ENCODE measurements around the gene UBE2L6.
"Not testable (repeated sequence)": the region's sequence is repeated elsewhere in the genome, so short reads cannot be mapped to it uniquely, and the experiment has no call there.

UBE2L6 gene

GRCh38 chr11:57566005-57566904, 1.2 kb downstream of the UBE2L6 start:
- DNase-seq: peak; percentile 75

DNA sequence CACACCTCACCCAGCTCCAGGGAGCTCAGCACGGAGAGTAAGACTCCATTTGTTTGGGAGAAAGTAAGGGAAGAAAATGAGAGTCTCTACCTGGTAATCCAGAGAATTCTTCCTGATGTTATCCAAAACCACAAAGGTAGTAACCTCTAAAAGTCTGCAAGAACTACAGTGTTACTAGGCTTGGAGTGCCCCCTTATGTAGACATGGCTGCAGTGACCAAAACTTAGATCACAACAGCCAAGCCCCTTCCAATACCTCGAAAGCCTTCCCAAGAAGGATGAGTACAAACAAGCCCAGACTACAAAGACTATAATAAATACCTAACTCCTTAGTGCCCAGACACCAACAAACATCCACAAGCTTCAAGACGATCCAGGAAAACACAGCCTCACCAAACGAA, 4.9 kb downstream of the UBE2L6 start:
- DNase-seq: no peak

DNA sequence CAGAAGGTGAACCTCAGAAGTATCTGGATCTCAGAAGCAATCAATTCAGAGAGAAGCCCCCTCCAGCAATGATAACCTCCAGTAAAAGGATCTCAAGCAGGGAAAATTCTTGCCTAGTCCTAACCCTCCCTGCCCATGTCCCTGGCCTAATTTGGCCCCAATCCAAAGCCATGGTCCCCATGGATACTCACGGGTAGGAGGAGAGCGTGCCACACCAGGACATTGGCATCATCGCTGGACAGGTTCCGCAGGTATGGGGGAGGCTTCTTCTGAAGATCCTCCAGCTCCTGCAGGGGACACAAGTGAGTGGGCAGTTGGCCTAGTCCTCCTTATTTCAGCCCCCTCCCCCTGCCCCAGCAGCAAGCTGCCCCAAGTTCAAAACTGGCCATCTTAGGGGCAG, 7.3 kb downstream of the UBE2L6 start:
- DNase-seq: no peak

- no peak for DNase-seq
These were observed 11.4 kb downstream of the UBE2L6 start for GRCh38 chr11:57556041-57556440.

GRCh38 chr11:57555393-57555792, 12.1 kb downstream of the UBE2L6 start:
- no peak for DNase-seq

DNA sequence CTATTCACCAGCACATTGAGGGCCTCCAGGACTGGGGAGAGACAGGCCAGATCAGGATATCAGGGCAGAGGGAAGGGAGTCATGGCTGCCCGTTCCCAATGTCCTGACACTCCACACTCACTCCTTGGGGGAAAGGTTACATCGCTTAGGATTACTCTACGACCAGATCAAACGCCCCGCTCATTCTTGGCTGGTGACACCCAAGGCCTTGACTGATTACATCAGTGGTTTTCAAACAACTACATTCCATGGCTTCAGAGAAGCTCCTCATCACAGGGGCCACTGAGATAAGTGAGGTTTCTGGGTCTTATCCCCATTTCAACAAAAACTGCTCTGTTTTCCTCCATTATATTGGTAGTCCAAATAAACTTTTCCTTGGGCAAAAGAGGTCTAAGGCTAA, 15.0 kb downstream of the UBE2L6 start:
- peak; percentile 35 for DNase-seq

GRCh38 chr11:57551941-57552340, 15.5 kb downstream of the UBE2L6 start:
- DNase-seq: no peak

DNA sequence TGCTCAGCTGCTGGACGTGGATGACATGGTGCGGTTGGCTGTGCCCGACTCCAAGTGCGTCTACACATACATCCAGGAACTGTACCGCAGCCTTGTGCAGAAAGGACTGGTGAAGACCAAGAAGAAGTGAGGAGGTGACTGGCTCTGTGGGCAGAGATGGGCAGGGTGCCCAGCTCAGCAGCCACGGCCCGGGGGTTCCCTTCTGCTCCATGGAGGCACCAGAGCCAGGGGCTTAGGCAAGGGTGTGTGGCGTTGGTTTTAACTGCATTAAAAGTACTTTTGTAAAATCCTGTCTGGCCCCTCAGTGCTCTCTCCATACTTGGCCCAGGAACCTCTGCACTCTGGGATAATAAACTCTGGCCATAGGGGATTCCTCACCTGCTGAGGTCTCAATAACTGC, 17.5 kb downstream of the UBE2L6 start:
- DNase-seq: no peak

DNA sequence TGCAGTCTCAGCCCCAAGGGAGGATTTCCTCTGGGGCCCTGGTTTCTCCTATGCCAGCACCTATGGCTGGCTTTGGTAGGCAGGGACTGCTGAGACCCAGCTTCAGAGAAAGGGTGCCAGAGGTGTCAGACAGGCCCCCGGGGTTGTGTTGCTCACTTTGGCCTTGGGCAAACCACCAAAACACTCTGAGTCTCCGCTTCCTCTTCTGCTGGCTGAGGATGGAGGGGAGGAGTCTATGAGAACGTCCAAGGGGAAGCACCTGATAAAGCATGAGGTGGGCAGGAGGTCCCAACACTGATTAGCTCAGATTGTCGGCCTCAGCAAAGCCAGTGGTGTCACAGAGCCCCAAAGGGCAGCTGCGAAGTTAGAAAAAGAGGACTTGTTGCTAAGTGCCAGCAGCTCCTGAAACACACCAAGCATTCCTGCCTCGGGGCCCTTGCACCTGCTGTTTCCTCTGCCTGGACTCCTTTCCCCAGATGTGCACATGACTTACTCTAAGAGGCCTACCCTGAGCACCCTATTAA, 19.6 kb downstream of the UBE2L6 start:
- peak; percentile 47 for DNase-seq

DNA sequence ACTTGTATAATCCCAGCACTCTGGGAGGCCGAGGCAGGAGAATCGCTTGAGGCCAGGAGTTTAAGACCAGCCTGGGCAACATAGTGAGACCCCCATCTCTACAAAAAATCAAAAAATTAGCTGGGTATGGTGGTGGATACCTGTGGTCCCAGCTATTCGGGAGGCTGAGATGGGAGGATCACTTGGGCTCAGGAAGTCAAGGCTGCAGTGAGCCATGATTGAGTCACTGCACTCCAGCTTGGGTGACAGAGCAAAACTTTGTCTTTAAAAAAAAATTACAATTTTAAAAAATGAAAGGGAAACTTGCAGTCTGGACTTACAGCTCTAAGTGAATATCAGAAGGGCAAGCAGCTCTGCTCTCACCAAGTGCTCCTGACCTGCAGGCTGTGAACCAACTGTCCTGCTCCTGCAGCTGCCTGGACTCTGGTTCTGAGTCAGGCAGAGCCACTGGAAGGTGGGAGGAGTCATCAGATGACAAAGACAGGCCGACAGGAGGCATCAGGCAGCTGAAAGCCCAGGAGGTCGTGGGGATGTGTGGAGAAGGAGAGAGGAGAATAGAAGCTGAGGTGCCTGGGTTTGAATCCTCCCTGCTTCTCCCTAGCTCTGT, 20.5 kb downstream of the UBE2L6 start:
- DNase-seq: peak; percentile 39

DNA sequence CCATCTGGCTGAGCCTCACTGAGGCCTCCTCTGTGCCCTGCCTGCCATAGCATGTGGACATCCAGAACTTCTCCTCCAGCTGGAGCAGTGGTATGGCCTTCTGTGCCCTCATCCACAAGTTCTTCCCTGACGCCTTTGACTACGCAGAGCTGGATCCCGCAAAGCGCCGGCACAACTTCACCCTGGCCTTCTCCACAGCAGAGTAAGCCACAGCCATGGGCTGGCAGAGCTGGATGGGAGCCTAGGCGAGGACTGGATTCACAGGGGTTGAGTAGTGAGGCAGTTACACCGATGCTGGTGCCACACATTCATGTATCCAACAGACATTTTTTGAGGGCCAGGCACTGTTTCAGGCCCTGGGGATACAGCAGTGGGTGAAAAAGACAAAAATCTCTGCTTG, 21.0 kb downstream of the UBE2L6 start:
- no peak for DNase-seq

- no peak for DNase-seq
These were observed 21.6 kb downstream of the UBE2L6 start for GRCh38 chr11:57545883-57546282.

- no peak for DNase-seq
These were observed 22.9 kb downstream of the UBE2L6 start for GRCh38 chr11:57544566-57544965.

DNA sequence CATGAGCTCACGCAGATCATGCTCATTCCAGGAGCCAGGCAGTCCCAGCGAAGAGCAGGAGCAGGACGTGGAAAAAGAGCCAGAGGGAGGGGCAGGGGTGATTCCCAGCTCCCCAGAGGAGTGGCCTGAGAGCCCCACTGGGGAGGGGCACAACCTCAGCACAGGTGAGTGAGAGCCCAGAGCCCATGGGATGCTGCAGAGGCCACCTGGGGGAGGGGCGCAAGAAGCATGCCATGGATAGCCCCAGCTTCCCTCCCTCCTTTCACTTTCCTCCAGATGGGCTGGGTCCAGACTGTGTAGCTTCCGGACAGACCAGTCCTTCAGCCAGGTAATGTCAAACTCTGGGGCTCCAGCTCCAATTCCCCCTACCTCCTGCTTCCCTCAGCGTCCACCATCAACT, 23.9 kb downstream of the UBE2L6 start:
- DNase-seq: no peak

DNA sequence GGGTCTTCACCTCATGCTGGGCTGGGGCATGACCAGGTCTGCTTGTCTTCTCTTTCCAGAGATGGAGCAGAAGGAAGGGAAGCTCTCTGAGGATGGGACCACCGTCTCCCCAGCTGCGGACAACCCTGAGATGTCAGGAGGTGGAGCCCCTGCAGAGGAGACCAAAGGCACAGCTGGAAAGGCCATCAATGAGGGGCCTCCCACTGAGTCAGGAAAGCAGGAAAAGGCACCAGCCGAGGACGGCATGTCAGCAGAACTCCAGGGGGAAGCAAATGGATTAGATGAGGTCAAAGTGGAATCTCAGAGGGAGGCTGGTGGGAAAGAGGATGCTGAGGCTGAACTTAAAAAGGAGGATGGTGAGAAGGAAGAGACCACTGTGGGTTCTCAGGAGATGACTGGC, 24.9 kb downstream of the UBE2L6 start:
- no peak for DNase-seq

DNA sequence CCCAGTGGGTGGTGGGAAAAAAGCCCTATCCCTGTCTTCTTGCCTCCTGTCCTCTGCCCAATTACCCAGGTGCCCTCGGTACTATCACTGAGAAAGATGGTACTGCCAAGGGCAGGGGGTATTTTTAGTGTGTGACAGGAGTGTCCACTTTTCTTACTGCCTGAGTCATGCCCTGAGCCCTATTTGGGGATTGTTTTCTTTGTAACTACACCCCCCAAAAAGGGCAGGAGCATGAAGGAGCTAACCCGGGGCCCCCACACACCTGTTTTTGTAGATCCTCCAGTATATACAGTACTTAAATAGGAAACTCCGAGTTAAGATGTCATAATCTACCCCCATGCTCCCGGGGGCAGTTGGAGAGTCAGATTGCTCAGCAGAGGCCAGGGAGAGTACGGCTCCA, 26.3 kb downstream of the UBE2L6 start:
- no peak for DNase-seq

- no peak for DNase-seq
These were observed 28.1 kb downstream of the UBE2L6 start for GRCh38 chr11:57539342-57539741.

GRCh38 chr11:57536947-57537619, 30.4 kb downstream of the UBE2L6 start, which contains the start of gene SMTNL1:
SMTNL1 (plus strand) TSS chr11:57537595; CDS start chr11:57542643, 5,048 bp downstream.
- DNase-seq: no peak

DNA sequence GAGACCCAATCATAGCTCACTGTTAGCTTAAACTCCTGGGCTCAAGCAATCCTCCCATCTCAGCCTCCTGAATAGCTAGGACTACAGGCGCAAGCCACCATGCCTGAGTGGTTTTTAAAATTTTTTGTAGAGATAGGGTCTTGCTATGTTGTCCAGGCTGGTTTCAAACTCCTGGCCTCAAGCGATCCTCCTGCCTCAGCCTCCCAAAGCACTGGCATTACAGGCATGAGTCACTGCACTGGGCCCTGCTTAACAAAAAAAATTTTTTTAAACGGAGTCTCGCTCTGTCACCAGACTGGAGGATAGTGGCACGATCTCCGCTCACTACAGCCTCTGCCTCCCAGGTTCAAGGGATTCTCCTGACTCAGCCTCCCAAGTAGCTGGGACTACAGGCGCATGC, 33.0 kb downstream of the UBE2L6 start:
- DNase-seq: not testable (repeated sequence)

DNA sequence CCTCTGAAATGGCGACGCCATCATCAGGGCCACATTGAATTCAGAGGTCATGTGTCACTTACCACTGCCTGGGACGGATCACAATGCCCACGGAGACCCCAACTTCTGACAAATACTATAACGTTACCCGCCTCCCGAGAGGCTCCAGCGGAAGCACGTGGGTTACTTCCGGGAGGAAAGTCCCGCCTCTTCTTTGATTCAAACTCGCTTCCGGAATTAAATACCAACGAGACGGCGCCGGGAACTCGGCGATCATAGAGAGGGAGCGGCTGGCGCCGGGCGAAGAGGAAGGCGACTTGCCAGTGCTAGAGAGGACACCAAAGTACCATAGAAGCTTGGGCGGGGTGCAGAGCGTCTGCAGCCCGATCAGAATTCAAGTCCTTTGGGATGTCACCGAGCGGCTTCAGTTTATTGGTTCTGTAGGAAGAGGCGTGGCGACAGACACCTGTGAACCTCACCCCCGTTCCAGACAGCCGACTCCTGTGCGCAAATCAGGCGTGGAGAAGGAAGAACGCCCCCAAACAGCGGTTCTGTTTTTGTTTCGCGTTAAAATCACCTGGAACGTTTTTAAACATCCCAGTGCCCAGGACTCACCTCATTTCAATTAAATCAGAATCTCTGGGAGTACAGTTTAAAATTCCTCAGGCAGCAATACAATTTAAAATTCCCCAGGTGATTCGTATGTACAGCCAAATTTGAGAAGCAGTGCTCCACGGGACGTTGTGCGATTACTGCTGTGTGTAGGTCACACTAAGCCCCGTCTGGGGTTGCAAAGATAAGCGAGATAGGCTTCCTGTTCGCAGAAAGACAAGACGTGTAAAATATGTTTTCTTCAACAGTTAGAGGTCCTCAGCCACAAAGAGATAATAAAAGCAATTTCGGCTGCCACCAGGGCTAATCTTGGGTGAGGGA, 36.6 kb downstream of the UBE2L6 start, which contains the start of gene TIMM10:
Gene TIMM10, minus strand, starts transcription at position 159 of the 912 bp plus-strand sequence. CDS start 565 bp downstream, outside the sequence.
- DNase-seq: peak; percentile 99

GRCh38 chr11:57530215-57530595, 37.3 kb downstream of the UBE2L6 start:
- DNase-seq: no peak

GRCh38 chr11:57529012-57529411, 38.5 kb downstream of the UBE2L6 start:
- DNase-seq: no peak
